Jurkat, Clone E6-1 (cell line): Measurements from ENCODE around the gene MOGAT2. TPM values are rescaled to one million over a fixed set of nuclear protein-coding genes. Genes with fewer than 3 reads are reported as not detected.
"Not testable (repeated sequence)": the region's sequence is repeated elsewhere in the genome, so short reads cannot be mapped to it uniquely, and the experiment has no call there.

ENCODE experiments used
- DNase-seq: peaks from one replicate; pipeline ENCODE4 v3.0.0-alpha.2; 2011; ENCODE audit warnings: low read depth, low spot score
- H3K4me3 ChIP-seq: 2 replicates; pipeline ENCODE4 v1.5.1; 2011; ENCODE audit warnings: mild to moderate bottlenecking, low read length, control low read depth, moderate library complexity
- polyA plus RNA-seq: library from polyadenylated mRNA; unstranded; fragments of >200 nt; gene quantifications from one replicate; pipeline ENCODE4 v1.2.1, GENCODE V29; 2012; ENCODE audit warnings: missing spikeins; ENCODE audit not compliant: insufficient read length, insufficient read depth

MOGAT2 gene
- not detected for polyA plus RNA-seq

DNA sequence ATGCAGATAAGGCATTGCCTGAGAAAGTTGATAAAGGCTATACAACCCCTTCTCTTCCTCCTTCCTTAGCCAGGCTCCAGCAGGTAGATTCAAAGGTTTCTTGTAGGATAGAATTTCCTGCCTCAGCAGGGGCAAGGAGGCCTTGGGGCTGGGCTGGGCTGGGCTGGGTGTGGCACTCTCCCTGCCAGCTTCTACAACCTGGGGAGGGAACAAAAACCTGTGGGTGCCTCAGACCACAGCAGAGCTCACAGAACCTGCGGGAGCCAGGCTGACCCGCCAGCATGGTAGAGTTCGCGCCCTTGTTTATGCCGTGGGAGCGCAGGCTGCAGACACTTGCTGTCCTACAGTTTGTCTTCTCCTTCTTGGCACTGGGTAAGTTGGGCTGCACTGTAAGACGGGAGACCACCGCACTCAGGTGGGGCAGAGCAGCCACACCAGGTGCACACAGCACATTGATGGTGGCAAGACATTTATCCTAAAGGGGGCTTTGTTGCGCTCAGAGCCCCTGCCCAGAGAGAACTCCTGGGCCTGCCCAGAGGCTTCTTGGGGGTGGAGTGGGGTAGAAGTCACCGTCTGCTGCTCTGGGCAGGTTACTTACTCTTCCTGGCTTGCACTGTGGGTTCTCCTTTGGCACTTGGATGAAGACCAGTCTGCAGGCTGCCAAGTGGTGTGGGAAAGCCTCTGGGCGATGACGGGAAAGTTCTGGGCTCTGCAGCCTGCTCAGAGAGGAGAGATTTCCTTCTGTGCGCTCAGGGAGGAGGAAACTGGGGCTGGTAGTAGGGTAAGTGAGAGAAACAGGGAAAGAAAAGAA is at the start of gene MOGAT2:
Gene MOGAT2 (plus strand): TSS at position 231 of the 811 bp plus-strand sequence. CDS start 51 bp downstream, at position 282.
- DNase-seq: no peak
- H3K4me3 ChIP-seq: no peak within 1 kb of the TSS

DNA sequence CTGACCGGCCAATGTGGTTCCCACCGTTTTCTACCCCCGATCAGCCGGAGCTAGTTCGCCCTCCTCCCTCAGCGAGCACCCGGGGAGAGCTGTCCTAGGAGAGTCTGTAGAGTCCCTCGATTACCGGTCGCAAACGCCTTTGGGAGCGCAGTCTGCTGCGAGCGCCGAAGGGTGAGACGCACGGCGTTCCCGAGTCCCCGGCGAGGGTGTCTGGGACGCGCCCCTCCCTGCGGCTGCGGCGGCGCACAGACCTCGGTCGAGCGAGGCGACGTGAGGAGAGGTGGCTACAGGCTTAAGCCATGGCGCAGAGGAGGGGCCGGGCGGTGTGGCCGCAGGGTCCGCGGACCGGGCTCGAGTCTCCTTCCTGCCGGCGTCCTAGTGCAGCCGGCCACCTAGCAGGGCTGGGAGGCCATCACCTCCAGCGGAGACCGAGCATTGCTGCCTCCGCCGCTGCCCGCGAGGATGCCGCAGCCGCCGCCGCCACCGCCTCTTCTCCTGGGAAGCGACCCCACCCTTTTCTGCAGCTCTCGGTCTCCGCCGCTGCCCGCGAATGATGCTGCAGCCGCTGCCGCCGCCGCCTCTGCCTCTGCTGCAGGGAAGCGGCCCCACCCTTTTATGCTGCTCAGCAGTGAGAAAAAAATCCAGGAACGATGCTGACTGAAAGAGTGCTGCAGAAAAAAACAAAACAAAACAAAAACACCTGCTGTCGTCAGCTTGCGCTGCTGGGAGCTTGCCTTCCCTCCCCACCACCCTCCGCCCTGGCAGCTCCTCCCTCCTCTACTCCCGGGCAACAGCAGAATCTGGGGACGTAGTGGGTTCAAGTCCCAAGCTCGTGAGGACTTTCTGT is 49.0 kb upstream of the MOGAT2 start, which contains the start of gene MAP6:
Gene MAP6 (minus strand): TSS at position 588 of the 847 bp plus-strand sequence. CDS start 669 bp downstream, outside the sequence.
- H3K4me3 ChIP-seq: no peak within 1 kb of the TSS
- no peak for DNase-seq

DNA sequence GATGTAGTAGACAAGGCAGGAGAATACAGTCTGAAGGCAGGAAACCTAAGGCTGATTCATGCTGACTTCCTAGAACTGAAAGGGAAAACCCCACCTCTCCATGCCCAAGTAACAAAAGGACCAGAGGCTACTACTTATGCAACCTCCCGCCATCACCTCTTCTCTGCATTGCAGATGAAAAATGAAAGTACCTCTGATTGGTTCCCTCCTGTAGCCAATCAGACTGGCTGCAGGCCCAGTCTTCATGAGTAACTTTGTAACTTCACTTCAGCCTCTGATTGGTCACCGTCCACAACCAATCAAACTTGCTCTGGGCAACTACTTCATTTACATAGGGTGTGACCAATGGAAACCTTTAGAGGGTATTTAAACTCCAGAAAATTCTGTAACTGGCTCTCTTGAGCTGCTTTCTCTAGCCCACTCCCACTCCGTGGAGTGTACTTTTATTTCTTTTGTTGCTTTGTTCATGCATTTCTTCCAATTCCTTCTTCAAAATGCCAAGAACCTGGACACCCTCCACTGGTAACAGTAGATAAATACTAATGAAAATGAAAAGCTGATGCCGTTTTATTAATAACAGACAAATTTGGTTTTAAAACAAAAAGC is 43.6 kb upstream of the MOGAT2 start:
- peak; percentile 28 for DNase-seq
- H3K4me3 ChIP-seq: no peak overlapping the region

DNA sequence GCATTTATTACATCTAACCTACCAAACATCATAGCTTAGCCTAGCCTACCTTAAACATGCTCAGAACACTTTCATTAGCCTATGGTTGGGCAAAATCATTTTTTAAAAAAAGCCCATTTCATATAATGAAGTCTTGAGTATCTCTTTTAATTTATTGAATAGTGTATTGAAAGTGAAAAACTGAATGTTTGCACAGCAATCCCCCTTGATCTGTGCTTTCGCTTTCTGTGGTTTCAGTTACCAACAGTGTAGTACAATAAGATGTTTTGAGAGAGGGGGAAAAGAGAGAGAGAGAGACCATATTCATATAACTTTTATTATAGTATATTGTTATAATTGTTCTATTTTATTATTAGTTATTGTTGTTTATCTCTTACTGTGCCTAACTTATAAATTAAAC is 40.4 kb upstream of the MOGAT2 start:
- H3K4me3 ChIP-seq: no peak overlapping the region
- DNase-seq: no peak

DNA sequence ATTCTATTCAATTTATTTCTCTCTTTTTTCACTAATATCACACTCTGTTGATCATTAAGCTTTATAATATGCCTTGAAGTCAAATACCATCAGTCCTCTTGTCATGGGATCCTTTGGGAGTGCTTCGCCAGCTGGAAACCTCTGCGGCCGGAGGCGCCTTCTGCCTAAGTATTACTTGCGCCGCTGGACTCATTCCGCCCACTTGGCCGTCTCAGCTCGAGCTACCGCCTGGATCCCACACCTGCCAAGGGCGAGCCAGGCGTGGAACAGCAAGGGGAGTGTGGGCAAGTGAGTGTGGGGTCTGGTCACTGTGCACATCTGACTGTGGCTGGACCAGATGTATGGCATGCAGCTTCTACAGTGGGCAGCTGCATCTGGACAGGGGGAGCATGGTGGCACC is 39.7 kb upstream of the MOGAT2 start:
- H3K4me3 ChIP-seq: no peak overlapping the region
- no peak for DNase-seq

DNA sequence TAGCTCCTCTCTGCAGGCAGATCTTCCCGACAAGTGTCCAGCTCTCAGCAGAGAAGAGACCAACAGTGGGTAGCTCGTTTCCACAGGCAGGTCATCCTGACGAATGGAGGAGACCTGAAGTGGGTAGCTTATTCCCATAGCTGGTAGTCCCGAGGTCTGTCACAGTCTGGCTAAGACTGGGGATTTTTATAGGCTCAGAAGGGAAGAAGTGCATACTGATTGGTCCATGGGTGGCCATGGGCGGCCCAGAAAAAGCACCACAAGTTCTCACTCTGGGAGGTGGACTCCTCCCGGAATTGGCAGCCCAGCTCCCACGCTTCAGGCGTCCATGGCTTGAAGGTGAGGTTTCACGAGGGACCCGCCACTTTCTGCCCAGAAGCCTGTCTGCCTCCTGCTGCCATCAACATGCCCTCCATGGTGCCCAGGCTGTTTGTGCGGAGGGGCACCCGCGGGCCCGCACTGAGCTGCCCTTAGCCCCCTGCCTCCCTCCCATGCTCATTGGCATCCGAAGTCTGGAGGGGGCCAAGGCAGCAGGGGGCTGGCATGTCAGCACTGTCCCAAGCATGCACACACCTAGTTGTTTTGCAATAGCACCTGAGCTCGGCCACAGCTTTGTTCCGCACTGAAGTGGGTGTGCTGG is 38.9 kb upstream of the MOGAT2 start:
- no peak for DNase-seq
- no peak overlapping the region for H3K4me3 ChIP-seq

DNA sequence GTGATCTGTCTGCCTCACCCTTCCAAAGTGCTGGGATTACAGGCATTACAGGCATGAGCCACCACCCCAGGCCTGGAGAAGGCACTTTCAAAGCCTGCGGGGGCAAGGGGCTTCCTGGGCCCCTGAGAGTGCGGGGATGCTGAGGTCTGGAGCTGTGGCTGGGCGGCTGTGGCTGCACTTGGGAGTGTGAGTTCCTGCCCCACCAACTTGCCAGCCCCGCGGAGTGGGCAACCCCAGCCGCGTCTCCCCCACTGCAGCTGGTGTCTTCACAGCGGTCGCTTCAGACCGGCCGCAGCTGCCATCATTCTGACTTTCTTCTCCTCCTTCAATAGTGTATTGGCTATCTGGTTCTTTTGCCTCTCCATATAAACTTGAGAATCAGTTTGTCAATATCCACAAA is 38.1 kb upstream of the MOGAT2 start:
- H3K4me3 ChIP-seq: no peak overlapping the region
- no peak for DNase-seq

DNA sequence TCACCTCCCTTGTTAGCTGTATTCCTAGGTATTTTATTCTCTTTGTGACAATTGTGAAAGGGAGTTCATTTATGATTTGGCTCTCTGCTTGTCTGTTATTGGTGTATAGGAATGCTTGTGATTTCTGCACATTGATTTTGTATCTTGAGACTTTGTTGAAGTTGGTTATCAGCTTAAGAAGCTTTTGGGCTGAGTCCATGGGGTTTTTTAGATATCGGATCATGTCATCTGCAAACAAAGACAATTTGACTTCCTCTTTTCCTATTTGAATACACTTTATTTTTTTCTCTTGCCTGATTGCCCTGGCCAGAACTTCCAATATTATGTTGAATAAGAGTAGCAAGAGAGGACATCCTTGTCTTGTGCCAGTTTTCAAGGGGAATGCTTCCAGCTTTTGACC is 33.8 kb upstream of the MOGAT2 start:
- not testable (repeated sequence) for H3K4me3 ChIP-seq, DNase-seq

DNA sequence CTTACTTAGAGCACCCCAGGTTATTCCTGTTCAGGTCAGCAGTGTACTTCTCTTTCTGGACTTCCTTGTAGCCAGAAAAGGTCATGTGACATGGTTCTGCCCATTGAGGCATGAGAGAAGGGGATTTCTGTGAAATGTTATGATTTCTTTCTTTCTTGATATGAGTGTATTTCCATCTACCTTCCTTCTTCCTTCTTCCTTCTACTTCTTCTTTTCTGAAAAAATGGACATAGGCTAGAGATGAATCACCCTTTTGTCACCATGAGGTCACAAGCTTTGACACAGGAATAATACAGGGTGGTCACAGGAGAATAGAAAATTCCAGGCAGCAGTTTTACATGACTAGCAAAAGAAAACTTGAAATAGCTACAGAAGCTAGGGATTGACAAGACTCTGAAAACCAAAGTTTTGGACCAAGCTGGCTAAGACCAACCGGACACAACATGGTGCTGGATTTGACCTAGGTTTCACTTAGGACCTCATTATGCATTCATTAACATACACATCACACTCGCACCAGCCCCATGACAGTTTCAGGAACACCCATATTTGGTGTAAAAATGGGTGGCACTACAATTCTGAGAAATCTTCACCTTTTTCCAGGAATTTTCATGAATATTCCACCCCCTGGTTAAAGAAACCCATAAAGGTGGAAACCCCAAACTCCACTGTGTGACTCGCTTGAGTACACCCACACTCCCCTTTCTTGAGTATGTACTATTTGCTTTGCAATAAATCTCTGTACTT is 27.6 kb upstream of the MOGAT2 start:
- no peak for DNase-seq

DNA sequence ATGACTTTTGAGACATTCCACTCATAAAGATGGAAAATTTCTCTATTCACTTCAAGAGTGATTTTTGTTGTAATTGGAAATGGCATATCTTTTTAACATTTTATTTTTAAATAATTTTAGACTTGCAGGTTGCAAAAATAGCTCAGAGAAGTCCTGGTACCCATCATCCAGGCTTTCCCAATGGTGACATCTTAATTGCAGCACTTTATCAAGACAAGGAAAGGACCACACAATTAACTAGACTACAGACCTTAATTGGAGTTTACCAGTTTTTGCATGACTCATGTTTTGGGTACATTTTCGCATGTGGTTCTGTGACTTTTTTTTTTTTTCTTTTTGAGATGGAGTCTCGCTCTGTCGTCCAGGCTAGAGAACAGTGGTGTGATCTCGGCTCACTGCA is 25.8 kb upstream of the MOGAT2 start:
- H3K4me3 ChIP-seq: no peak overlapping the region
- no peak for DNase-seq

More for the DNA sequence above, 27.6 kb upstream of the MOGAT2 start:
- no peak overlapping the region for H3K4me3 ChIP-seq

DNA sequence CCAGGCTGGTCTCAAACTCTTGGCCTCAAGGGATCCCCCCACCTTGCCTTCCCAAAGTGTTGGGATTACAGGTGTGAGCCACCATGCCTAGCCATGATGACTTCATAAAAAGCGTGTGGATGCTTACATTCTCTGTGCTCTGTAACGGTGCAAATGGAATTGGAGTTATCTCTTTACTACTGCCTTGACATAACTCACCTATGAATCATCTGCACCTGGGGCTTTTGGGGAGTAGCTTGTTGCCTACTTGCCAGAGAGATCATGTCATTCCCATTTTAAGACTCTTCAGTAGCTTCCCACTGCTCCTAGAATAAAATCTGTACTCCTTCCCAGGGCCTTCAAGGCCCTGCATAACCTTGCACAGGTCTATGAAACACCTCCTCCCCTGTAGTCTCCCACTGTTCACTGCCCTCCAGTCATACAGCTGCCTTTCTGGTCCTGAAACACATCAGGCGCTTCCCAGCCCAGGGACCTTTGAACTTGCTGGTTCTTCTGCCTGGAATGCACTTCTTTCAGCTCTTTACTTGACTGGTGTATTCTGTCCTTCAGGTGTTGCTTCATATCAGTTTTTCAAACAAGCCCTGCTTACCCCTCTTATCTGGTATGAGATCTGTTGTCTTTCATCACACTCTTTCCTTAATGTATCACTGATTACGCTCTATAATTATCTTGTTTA is 19.6 kb upstream of the MOGAT2 start:
- no peak for DNase-seq
- H3K4me3 ChIP-seq: no peak overlapping the region

DNA sequence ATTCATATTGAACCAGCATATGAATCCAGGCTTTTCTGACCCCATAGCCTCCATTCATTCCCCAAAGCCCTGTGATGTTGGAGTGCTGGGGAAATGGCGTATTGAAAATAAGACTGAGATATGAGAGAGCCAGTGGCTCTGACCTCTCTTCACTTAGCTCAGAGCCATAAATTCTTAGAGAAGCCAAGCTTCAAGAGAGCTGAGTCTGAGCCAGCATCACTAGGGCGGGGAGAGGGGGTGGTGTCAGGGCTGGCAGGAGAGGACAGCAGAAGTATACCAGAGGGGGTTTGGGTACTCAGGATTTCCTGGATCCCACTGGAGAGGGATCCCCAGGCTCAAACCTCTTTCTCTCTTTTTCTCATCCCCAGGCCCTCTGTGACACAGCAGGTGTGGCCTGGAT is 16.7 kb upstream of the MOGAT2 start:
- DNase-seq: no peak
- no peak overlapping the region for H3K4me3 ChIP-seq

DNA sequence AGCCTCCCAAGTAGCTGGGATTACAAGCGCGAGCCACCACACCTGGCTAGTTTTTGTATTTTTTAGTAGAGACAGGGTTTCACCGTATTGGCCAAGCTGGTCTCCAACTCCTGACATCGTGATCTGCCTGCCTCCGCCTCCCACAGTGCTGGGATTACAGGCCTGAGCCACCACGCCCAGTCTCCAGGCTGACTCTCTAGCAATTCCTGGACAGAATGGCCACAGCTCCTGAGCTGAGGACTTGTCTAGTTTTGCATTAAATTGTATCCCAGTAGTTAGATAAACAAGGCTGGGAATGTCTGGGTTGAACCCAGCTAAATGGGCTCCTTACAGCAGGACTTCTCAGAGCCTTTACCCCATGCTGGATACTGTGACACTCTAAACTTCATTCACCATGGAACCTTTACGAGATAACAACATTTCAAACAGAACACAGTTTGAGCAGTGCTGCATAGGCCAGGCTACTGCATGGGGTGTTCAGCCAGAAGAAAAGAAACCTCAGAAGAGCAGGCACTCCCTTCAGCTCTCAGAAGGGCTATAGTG is 13.9 kb upstream of the MOGAT2 start:
- no peak overlapping the region for H3K4me3 ChIP-seq
- no peak for DNase-seq

DNA sequence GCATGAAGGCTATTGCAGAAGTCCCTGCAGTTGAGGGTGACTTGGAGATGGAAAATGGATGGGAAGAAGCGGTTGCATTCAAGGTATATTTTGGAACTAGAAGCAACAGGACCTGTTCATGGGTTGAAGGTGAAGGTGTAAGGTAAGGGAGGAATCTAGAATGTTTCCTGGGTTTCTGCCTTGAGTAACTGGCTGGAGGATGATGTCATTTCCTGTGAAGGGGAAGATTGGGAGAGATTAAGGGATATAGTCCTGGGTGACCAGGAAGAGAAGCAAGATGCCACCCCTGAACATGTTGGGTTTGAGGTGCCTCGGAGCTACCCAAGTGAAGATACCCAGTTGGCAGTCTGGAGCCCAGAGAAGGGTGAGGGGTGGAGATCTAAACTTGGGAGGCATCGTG is 12.1 kb upstream of the MOGAT2 start:
- DNase-seq: no peak
- no peak overlapping the region for H3K4me3 ChIP-seq

DNA sequence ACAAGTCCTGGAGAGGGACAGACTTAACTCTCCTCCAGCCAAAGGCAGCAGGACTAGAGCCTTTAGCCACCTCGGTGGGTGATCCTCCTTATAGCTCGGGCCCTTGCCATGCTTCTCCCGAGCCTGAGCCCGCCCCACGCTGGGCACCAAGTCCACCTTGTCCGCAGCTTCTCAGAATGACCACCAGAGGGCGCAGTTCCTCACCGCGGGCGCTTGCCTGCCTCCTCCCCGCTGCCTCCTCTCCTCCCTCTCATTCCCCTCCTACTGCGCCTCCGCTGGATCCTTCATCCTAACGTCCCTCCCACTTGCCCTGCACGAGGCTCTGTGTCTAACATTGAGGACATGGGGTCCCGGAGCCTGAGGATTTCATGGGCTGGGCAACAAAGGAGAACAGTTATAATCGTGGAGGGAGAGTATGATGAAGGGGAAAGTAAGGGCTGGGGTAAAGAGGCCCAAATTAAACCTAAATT is 11.3 kb upstream of the MOGAT2 start:
- H3K4me3 ChIP-seq: no peak overlapping the region
- peak; percentile 51 for DNase-seq

DNA sequence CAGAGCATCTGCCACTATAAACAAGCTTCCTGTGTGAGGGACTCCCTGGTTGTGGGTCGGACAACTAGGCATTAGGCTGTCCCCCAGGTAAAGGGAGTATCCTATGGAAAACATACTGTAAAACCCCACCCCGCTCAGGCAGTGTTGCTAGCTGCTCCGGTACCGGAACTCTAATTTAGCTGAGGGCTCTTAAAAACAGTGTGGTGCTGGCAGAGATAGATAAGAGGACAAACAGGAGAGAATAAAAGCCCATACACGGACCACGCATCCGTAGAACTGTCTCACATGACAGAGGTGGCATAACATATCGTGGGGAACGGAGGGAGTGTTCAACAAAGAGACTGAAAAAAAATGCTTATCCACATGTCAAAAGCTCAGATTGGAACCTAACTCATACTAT is 3.4 kb upstream of the MOGAT2 start:
- H3K4me3 ChIP-seq: no peak overlapping the region
- DNase-seq: no peak

DNA sequence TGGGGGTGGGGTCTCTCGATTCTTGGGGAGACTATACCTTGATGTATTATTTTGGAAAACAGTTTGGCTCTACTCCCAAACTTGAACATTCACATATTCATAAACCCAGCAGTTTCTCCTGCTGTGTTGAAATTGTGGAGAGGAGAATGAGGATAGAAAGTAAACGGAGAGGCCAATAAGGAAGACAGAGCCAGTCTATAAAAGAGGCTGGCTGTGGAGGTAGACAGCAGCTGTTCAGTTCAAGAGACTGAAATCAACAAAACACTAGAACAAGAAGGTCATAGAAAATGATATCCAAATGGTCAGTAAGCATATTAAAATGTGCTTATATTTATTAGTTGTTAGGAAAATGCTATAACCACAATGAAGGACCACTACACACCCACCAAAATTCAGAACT is 1.9 kb upstream of the MOGAT2 start:
- no peak overlapping the region for H3K4me3 ChIP-seq
- DNase-seq: no peak

DNA sequence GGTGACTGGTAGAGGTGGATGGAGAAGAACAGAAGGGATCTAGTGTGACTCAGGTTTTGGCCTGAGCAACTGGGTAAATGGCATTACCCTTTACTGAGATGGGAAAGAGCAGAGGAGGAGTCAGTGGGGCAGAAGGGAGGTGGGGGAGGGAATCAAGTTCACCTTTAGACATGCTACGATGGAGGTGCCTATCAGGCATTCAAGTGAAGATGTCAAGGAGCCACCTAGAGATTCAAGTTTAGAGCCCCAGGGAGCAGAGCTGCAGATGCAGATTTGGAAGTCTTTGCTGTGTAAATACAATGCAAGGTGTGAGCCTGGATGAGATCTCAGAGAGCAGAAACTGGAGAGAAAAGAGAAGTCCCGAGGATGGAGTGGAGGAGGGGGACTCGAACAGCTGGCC is 979 bp upstream of the MOGAT2 start:
- H3K4me3 ChIP-seq: no peak overlapping the region
- no peak for DNase-seq
